GM19438 (cell line): ENCODE measurements around the gene DAZ4.
"Not testable (repeated sequence)": the region's sequence is repeated elsewhere in the genome, so short reads cannot be mapped to it uniquely, and the experiment has no call there.

Source experiments
- ATAC-seq: cut with Tn5 transposase; IDR thresholded peaks from one replicate; pipeline ENCODE4 v1.9.1; 2021; ENCODE audit warnings: low read depth; ENCODE audit not compliant: unreplicated experiment

DAZ4 gene, protein sequence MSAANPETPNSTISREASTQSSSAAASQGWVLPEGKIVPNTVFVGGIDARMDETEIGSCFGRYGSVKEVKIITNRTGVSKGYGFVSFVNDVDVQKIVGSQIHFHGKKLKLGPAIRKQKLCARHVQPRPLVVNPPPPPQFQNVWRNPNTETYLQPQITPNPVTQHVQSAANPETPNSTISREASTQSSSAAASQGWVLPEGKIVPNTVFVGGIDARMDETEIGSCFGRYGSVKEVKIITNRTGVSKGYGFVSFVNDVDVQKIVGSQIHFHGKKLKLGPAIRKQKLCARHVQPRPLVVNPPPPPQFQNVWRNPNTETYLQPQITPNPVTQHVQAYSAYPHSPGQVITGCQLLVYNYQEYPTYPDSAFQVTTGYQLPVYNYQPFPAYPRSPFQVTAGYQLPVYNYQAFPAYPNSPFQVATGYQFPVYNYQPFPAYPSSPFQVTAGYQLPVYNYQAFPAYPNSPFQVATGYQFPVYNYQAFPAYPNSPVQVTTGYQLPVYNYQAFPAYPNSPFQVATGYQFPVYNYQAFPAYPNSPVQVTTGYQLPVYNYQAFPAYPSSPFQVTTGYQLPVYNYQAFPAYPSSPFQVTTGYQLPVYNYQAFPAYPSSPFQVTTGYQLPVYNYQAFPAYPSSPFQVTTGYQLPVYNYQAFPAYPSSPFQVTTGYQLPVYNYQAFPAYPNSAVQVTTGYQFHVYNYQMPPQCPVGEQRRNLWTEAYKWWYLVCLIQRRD

DNA sequence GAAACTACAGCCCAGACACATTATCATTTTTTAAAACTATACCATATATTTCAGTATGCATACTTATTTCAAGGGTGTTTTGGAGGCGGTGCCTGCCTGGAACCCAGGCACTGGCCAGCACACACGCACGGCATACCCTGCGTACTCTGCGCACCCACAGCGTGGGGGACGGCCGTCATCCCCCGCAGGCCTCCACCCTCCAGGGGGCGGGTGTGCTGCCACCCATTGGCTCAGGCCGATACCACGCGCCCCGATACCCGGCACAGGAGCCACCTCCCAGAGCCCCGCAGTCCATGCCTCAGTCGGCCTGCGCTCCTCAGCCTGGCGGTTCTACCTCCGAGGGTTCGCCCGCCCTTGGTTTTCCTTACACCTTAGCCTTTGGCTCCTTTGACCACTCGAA, at the start of gene DAZ4:
TSS of gene DAZ4 (plus strand) at position 301 of the 400 bp plus-strand sequence. CDS start 208 bp downstream, outside the sequence.
- ATAC-seq, result not testable (repeated sequence)

DNA sequence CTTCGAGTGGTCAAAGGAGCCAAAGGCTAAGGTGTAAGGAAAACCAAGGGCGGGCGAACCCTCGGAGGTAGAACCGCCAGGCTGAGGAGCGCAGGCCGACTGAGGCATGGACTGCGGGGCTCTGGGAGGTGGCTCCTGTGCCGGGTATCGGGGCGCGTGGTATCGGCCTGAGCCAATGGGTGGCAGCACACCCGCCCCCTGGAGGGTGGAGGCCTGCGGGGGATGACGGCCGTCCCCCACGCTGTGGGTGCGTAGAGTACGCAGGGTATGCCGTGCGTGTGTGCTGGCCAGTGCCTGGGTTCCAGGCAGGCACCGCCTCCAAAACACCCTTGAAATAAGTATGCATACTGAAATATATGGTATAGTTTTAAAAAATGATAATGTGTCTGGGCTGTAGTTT, 20.4 kb upstream of the DAZ4 start, which contains the start of gene DAZ3:
TSS of gene DAZ3 (minus strand) at position 101 of the 400 bp plus-strand sequence. CDS start 208 bp downstream, outside the sequence.
- ATAC-seq, result not testable (repeated sequence)

DNA sequence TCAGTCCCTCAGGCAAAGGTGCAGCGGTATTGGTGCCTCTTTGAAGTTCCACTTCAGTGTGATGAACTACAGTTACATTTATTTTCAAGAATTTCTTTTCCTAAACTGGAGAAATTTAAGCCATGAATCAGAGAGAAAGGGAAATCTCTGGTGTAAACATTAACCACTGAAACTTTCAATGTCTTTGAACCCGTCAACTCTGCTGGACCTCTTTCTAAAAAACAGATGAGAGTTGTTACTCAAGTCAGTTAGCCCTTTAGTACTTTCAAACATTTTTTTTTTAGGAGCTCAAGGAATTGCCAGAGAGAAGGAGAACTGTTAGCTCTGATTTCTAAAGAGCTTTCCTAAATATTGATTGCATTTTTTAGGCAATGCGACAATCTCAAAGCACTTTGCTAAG, 11.9 kb upstream of the DAZ4 start:
- not testable (repeated sequence) for ATAC-seq

DNA sequence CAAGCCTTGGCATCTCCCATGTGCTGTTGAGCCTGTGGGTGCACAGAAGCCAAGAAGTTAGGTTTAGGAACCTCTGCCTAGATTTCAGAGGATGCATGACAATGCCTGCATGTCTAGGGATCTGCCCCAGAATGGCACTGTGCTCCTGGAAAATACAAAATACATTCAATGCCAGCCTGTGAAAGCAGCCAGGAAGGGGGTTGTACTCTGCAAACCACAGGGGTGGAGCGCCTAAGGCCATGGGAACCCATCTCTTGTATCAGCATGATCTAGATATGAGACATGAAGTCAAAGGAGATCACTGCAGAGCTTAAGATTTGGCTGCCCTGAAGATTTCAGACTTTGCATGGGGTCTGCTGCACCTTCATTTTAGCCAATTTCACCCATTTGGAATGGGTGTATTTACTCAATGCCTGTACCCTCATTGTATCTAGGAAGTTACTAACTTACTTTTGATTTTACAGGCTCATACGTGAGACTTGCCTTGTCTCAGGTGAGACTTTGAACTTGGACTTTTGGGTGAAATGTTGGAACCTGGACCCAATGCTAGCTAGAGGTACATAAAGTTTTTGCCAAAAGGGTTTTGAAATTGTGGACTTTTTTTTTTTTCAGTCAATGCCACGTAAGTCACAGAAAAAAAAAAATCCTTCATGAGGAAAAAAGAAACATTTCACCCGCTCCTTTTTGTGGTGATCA, 9.4 kb upstream of the DAZ4 start:
- not testable (repeated sequence) for ATAC-seq

DNA sequence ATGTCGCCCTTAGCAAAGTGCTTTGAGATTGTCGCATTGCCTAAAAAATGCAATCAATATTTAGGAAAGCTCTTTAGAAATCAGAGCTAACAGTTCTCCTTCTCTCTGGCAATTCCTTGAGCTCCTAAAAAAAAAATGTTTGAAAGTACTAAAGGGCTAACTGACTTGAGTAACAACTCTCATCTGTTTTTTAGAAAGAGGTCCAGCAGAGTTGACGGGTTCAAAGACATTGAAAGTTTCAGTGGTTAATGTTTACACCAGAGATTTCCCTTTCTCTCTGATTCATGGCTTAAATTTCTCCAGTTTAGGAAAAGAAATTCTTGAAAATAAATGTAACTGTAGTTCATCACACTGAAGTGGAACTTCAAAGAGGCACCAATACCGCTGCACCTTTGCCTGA, 8.7 kb upstream of the DAZ4 start:
- ATAC-seq, result not testable (repeated sequence)
